Fibroblast of the aortic adventitia (primary cell): ENCODE measurements around the gene NOL7. TPM values are rescaled to one million over a fixed set of nuclear protein-coding genes. Genes with fewer than 3 reads are reported as not detected.

Experiments used
- DNase-seq: peaks from one replicate; pipeline ENCODE4 v3.0.0-alpha.2; 2010; ENCODE audit warnings: low read depth
- H3K4me3 ChIP-seq: 2 replicates; pipeline ENCODE4 v1.5.1; 2011; ENCODE audit warnings: low read depth, mild to moderate bottlenecking, control low read depth, low read length, moderate library complexity
- CTCF ChIP-seq: IDR thresholded peaks from 2 replicates; pipeline ENCODE4 v1.5.1; 2011; ENCODE audit warnings: mild to moderate bottlenecking, low read length, control low read depth, inconsistent platforms; ENCODE audit not compliant: insufficient read depth
- total RNA-seq: library from RNA; depleted of rRNA; stranded (reverse); fragments of >200 nt; gene quantifications from 2 replicates; pipeline ENCODE4 v1.2.3, GENCODE V29; 2012; ENCODE audit warnings: low replicate concordance

NOL7 gene
- total RNA-seq, result 64.6 and 181 TPM in 2 replicates

GRCh38 chr6:13614926-13615791 is at the start of gene NOL7:
TSS of gene NOL7 (plus strand) at chr6:13615335. CDS start at chr6:13615359, 24 bp downstream.
- peak within 1 kb of the TSS; percentile 90 for H3K4me3 ChIP-seq
- TF ChIP-seq CTCF, result peak; percentile 90

GRCh38 chr6:13565921-13566320 is 49.2 kb upstream of the NOL7 start:
- no peak overlapping the region for H3K4me3 ChIP-seq
- no peak for TF ChIP-seq CTCF
- DNase-seq, result no peak

More at GRCh38 chr6:13614926-13615791, at the start of gene NOL7:
- peak; percentile 99 for DNase-seq

- DNase-seq, result no peak
- no peak for TF ChIP-seq CTCF
- H3K4me3 ChIP-seq, result no peak overlapping the region
Observed at GRCh38 chr6:13566500-13566899, 48.6 kb upstream of the NOL7 start.

GRCh38 chr6:13568970-13569369 is 46.2 kb upstream of the NOL7 start:
- TF ChIP-seq CTCF, result no peak
- DNase-seq, result no peak
- H3K4me3 ChIP-seq, result no peak overlapping the region

- no peak for TF ChIP-seq CTCF
- no peak overlapping the region for H3K4me3 ChIP-seq
- no peak for DNase-seq
Observed at GRCh38 chr6:13572240-13572639, 42.9 kb upstream of the NOL7 start.

GRCh38 chr6:13572951-13573654 is 42.0 kb upstream of the NOL7 start:
- peak overlapping the region; percentile 78 for H3K4me3 ChIP-seq
- DNase-seq, result no peak
- TF ChIP-seq CTCF, result no peak
